NCI-H2029 treated with DMSO at 0.1 percent for 48 hours (cell line): ENCODE data around the gene SYCP1.
"Not testable (repeated sequence)": the region's sequence is repeated elsewhere in the genome, so short reads cannot be mapped to it uniquely, and the experiment has no call there.

ENCODE experiments used
- DNase-seq: peaks from one replicate; lab custom pipeline; 2025; lab: John Stamatoyannopoulos, UW

The SYCP1 gene

GRCh38 chr1:114959423-114959822 is 104.8 kb downstream of the SYCP1 start:
- DNase-seq = no peak

- DNase-seq = no peak
Observed at GRCh38 chr1:114976891-114977290, 122.2 kb downstream of the SYCP1 start.

DNA sequence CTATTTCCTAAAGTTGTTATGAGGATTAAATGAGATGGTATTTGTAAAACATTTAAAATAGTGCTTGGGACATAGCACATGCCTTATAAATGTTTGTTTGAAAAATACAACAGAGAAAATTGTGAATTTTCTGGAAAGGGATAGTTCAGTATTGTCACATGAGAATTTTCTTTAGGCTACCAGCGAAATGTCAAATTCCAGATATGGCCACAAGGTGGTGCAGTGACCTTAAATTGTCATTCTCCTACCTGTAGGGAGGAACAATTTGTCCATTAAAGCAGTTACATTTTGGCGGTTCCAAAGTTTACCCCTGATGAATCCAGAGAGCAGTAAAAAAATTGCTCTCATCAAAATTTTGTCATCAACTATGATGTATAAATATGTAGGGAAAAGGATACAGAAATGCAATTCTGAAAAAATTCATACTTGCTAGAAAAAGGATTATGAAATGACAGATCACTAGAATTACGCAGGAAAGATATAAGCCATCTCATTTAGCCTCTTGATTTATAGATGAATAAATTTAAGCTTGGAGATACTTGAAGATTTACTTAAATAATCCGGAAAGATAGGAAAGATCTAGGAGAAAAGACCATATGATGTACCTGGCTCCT is 124.7 kb downstream of the SYCP1 start:
- DNase-seq = no peak

DNA sequence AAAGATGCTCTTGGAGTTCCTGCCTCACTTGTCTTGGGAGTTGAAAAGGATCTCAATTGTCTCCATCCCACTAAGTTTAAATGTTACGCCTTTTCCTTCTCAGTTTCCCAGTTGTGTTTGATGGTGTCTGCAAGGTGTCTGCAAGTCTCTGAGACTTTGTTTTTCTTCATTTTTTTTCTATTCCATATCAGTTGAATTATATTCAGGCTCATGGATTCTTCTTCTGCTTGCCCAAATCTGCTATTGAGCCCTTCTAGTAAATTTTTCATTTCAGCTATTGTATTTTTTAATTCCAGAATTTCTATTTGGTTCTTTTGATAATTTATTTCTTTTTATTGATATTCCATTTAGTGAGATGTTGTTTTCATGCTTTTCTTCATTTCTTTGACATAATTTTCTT is 127.6 kb downstream of the SYCP1 start:
- no peak for DNase-seq

GRCh38 chr1:114986286-114986685 is 131.6 kb downstream of the SYCP1 start:
- DNase-seq = no peak

DNA sequence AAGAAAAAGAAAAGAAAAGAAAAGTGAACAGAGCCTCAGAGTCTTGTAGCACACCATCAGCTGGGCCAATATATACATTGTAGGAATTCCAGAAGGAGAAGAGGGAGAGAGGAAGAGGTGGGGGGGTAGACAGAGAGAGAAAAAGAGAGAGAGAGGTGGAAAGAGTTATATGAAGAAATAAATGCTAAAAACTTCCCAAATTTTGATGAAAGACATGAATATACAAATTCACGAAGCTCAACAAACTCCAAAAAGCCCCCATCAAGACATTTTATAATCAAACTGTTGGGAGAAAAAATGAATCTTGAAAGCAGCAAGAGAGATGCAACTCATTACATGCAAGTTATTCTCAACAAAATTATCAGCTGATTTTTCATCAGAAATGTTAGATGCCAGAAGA is 133.4 kb downstream of the SYCP1 start:
- no peak for DNase-seq

DNA sequence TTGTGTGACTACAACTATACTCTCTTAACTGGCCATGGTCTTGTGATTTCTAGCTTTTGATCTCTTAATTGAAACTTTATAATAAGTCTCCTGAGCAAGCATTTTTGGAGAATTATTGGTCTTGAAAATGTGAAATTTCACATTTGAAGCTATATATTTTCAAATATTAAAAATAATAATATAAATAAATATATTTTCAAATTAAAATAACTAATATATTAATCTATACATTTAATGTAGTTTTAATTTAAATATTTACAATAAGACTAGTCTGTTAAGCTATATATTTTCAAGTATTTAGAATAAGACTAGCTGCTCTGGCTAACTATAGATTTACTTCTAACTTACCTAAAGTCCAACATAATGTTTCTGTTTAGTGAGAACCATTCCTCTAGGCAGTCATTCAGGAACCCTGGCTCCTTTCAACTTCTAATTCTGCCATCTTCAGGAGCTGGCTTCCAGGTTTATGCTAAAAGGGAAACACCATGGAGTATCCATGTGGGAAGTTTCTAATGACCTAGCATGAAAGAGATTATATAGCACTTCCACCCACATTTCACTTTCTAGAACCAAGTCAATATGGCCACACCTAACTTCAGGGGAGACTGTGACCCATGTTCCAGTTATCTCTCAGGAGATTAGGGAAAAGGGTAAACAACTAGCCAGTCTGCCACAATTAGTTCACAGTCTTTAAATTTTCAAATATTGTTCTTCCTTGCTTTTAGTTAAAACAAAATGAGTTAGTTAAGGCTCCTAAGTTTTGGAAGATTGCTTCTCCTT is 143.0 kb downstream of the SYCP1 start:
- no peak for DNase-seq

DNA sequence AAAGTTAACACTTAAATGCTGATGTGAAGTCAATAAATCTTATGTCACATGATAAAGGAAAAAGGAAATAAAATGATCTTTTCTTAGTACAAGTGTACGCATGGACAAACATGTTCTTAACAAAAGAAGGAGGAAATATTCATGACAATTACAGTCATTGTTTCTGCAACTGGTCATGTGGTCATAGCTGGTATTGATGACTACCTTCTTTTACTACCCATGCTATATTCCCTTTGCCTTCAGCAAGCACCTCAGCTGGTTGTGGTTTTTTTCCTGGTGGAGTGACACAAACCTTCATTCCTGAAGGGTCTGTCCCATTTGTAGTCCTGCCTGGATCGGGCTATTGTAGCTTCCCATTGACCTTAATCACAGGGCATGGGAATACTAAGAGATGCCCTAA is 151.5 kb downstream of the SYCP1 start:
- no peak for DNase-seq

- no peak for DNase-seq
Observed at GRCh38 chr1:115012006-115012405, 157.3 kb downstream of the SYCP1 start.

GRCh38 chr1:115012434-115012833 is 157.8 kb downstream of the SYCP1 start:
- DNase-seq = no peak

DNA sequence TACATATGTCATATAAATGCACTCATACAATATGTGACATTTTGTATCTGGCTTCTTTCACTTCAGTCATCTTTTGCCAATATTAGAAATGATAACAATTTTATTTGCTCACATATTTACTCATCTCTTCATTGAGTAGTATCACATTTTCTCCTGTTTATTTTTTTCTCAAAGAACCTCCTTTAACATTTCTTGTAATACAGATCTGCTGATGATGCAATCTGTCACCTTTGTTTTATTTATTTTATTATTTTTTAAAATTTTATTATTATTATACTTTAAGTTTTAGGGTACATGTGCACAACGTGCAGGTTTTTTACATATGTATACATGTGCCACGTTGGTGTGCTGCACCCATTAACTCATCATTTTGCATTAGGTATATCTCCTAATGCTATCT is 159.1 kb downstream of the SYCP1 start:
- no peak for DNase-seq

DNA sequence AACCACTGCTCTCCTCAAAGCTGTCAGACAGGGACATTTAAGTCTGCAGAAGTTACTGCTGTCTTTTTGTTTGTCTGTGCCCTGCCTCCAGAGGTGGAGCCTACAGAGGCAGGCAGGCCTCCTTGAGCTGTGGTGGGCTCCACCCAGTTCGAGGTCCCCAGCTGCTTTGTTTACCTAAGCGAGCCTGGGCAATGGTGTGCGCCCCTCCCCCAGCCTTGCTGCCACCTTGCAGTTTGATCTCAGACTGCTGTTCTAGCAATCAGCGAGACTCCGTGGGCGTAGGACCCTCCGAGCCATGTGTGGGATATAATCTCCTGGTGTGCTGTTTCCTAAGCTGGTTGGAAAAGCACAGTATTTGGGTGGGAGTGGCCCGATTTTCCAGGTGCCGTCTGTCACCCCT is 164.9 kb downstream of the SYCP1 start:
- DNase-seq = not testable (repeated sequence)

DNA sequence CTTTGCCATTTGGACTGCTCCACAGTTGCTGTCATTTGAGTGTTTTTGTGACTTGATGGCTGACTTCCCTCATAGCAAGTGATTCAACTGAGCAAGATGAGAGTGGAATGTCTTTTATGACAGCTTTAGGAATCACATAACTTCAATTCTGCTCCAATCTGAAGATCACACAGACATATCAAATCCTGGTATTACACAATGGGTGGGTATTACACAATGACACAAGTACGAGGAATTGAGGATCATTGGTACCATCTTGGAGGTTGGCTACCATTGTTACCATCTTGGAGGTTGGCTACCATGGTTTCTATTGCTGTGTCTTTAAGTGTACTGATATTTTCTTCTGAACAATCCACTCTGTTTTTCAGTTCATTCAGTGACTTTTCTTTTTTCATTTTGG is 166.5 kb downstream of the SYCP1 start:
- no peak for DNase-seq

DNA sequence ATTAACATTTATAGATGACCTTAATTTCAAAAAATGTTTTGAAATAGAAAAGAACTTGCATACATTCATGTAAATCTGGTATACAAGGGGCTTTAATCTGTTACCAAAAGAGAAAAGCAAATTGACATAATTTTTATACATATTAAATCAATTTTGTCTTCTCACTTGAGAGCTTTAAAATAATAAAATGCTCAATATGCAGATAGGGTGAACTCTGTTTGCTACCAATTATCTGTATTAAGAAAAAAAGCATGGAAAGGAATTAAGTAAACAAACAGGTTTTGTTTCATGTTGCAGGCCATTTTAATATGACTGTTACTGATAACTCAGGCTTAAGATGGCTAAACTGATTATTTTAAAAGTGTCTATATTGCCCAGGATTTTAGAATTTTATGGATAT is 168.9 kb downstream of the SYCP1 start:
- DNase-seq = no peak

GRCh38 chr1:115029526-115029925 is 174.9 kb downstream of the SYCP1 start, which contains the start of gene TSHB:
TSS of gene TSHB (plus strand) at chr1:115029826. CDS start at chr1:115033363, 3,537 bp downstream.
- DNase-seq = no peak

GRCh38 chr1:115031595-115031994 is 176.9 kb downstream of the SYCP1 start:
- no peak for DNase-seq

DNA sequence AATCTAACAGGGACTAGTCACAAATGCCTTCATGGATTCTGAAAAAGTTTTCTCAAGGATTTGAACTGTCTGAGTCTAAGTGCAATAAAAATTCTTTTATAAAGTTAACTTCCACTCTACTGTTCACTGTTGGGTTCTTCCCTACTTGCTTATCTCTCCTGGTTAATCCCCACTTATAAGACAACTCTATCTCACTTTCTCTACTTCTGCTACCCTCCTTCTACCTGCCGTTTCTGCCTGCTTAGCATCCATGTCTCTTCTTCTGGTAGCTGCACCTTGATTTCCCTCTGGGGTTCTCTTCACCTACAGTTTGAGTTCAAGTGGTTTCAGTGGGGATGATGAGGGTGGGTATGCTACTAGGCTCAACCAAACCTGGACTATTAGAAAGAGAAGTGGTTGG is 181.0 kb downstream of the SYCP1 start:
- no peak for DNase-seq

DNA sequence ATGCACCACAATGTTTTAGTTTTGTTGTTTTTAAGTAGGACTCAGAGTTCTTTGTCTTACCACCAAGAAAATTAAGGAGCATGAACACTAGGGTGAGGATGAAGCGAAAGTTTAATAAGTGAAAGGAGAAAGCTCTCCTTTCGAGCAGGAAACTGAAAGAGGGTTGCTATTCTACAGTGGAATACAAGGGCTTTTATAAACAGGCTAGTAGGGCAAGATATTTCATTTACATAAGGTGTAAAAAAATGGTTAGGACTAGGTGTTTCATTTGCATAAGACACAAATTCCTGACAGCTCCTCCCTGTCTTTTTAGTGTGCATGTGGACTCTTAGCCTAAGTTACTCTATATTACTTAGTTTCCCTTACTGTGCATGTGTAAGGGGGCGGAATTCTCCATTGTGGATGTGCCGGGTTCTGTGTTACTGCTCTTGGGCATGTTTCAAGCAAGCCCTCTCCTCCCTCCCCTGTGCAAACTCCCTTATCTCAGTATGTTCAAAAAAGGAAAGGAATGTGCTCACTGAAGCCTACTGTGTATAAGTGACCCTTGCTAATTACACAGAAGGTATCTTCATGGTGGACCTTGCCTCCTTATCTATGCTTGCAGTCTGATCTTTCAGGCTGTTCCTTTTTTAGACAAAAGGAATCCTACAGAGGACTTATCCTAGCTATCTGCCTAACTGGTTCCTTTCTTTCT is 182.3 kb downstream of the SYCP1 start:
- no peak for DNase-seq

DNA sequence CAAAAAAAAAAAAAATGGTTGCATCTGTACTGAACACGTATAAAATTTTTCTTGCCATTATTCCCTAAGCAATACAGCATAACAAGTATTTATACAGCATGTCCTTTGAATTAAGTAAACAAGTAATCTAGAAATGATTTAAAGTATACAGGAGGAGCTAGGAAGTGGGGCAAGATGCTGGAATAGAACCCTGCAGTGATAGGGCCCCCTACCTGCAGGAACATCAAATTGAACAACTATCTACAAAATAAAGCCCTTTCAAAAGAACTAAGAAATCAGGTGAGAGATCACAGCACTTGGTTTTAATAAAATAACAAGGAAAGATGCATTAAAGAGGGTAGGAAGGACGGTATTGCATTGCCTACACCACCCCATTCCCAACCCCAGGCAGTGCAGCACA is 185.8 kb downstream of the SYCP1 start:
- no peak for DNase-seq

- DNase-seq = no peak
Observed at GRCh38 chr1:115041654-115042053, 187.0 kb downstream of the SYCP1 start.
